ENCODE measurements around the gene ELOVL7. TPM values are rescaled to one million over a fixed set of nuclear protein-coding genes. Genes with fewer than 3 reads are reported as not detected.

The ELOVL7 gene
- total and polyA plus RNA-seq, 10 of the 15 experiments (the other 5 are each of a cell fraction or from before 2014, with no cell fraction given) = 0.26 to 1.2 (median 0.92) TPM

GRCh38 chr5:60727033-60727679 is 116.9 kb downstream of the ELOVL7 start:
- ChIA-PET SMC1A (ENCODE audit: uncharacterized antibody, unreplicated experiment) (no interaction called here), RAD21 (ENCODE audit: unreplicated experiment) (no interaction called here), CTCF (no interaction called here), POLR2A (interaction anchor here (0.5 kb wide), 1 partner anchor 28 kb away, joined by 3 read pairs; no protein-coding TSS in a partner anchor)
- no peaks in the 10 kb centered on the region for H4K20me1 ChIP-seq (ENCODE audit: control insufficient read depth, insufficient read depth)
- 0% methylated on average over 1 of the region's 1 CpG for WGBS (ENCODE audit: insufficient coverage, insufficient replicate concordance, low lambda C conversion rate, missing lambda C conversion rate)
- no peaks in the 10 kb centered on the region for H3K4me1 ChIP-seq (ENCODE audit: control insufficient read depth, insufficient read depth, low read length)
- in situ Hi-C loops (cut with MboI) = no loop called here
- H3K36me3 ChIP-seq (ENCODE audit: control insufficient read depth in 2 of 2, insufficient read depth in 2 of 2, low read length in 1 of 2) = no peaks in the 10 kb centered on the region
- DNase-seq (ENCODE audit: low read depth, low spot score) = no peak
- H3K27me3 ChIP-seq (replicated peaks in 1 of 2; ENCODE audit: control insufficient read depth in 2 of 2, insufficient read depth in 2 of 2, low read length in 1 of 2) = no peaks in the 10 kb centered on the region; a peak in 1 of 4 replicates
- H3K9me3 ChIP-seq (replicated peaks; ENCODE audit: control insufficient read depth, insufficient read depth, low read length) = no peaks in the 10 kb centered on the region
- H2AFZ ChIP-seq (ENCODE audit: control insufficient read depth, low read depth, low read length) = no peak overlapping the region
- H3K4me3 ChIP-seq = no peak overlapping the region
- intact Hi-C loops (cut with micrococcal nuclease; ENCODE audit: unreplicated experiment) = no loop called here
- FAIRE-seq = no peak
- no peak overlapping the region for H3K27ac ChIP-seq (ENCODE audit: control insufficient read depth, insufficient read depth)
- no peak overlapping the region for H3K9ac ChIP-seq (ENCODE audit: control insufficient read depth, insufficient read depth, low read length)
- no TSS peak for BruUV-seq (replicated peaks)
- no peak for TF ChIP-seq CREM (IDR thresholded peaks at IDR 0.05; ENCODE audit: low read depth)
- no peak for TF ChIP-seq SUZ12 (IDR thresholded peaks at IDR 0.05; ENCODE audit: unreplicated experiment)
- TF ChIP-seq PAX5 (IDR thresholded peaks at IDR 0.05; ENCODE audit: borderline replicate concordance, low read depth, low read length) = no peak
- TF ChIP-seq SMC3 (IDR thresholded peaks at IDR 0.05; ENCODE audit: borderline replicate concordance, low read length) = no peak
- TF ChIP-seq USF1 (IDR thresholded peaks at IDR 0.05; ENCODE audit: borderline replicate concordance, extremely low read length, insufficient read depth, low read depth, low read length) = no peak
- no peak for TF ChIP-seq MAX (IDR thresholded peaks at IDR 0.05; ENCODE audit: low read depth, low read length)
- no peak for TF ChIP-seq NR2C1 (IDR thresholded peaks at IDR 0.05)
- TF ChIP-seq MYB (IDR thresholded peaks at IDR 0.05; ENCODE audit: borderline replicate concordance, low read depth, low read length) = no peak
- no peak for TF ChIP-seq TARDBP (IDR thresholded peaks at IDR 0.05; ENCODE audit: borderline replicate concordance)
- TF ChIP-seq MEF2A (IDR thresholded peaks at IDR 0.05; ENCODE audit: insufficient read depth, low read depth, low read length) = no peak
- no peak for TF ChIP-seq RFX5 (IDR thresholded peaks at IDR 0.05; ENCODE audit: low read depth, low read length)
- TF ChIP-seq ETV6 (conservative IDR thresholded peaks at IDR 0.05 in 1 of 2, IDR thresholded peaks at IDR 0.05 in 1 of 2; ENCODE audit: borderline replicate concordance in 1 of 2, low read depth in 1 of 2) = no peak
- TF ChIP-seq POLR2A (IDR thresholded peaks at IDR 0.05; ENCODE audit: low read depth, low read length) = no peak
- TF ChIP-seq CHD1 (IDR thresholded peaks at IDR 0.05; ENCODE audit: low read depth, low read length) = no peak
- no peak overlapping the region for H3K4me2 ChIP-seq (ENCODE audit: control insufficient read depth, insufficient read depth)
- no peaks in the 10 kb centered on the region for H3K79me2 ChIP-seq (ENCODE audit: control insufficient read depth, insufficient read depth, low read length)
- no peak for ATAC-seq
